HG03565 (cell line): ENCODE data around the gene PEX1.
"Not testable (repeated sequence)": the region's sequence is repeated elsewhere in the genome, so short reads cannot be mapped to it uniquely, and the experiment has no call there.

Experiments
- ATAC-seq: cut with Tn5 transposase; IDR thresholded peaks from one replicate; pipeline ENCODE4 v1.9.1; 2021; ENCODE audit warnings: mild to moderate bottlenecking, moderate library complexity; ENCODE audit not compliant: unreplicated experiment

The PEX1 gene

DNA sequence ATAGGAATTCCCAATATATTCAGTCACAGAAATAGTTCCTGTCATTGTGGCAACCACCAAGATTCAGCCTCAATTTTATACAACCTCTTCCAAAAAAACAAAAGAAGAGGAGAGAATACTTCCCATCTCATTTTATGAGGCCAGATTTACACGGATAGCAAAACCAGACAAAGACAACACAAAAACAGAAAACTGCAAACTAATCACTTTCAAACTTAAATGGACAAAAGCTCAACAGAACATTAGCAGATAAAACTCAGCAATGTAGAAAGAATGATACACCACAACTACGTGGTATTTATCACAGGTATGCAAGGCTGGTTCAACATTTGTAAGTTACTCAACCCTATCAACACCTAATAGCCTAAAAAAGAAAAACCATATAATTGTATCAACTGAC lies 22.0 kb downstream of the PEX1 start:
- ATAC-seq, result no peak

DNA sequence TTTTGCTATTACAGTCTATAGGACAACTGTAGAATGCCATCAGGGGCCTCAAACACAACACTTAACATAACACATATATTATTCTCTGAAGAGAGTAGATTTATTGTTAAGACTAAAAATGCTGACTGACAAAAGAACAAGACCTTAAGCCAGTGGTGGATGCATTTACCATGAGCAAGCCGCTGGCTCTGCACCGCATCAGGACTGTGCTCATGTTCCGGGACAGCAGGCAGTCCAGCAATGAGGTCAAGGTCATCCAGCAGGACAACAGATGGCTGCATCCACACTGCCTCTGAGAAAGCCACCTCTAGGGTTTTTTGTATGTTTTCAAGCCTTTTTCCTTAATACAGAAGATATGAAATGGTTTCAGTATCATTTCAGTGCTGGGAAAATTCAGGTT lies 23.8 kb downstream of the PEX1 start:
- no peak for ATAC-seq

DNA sequence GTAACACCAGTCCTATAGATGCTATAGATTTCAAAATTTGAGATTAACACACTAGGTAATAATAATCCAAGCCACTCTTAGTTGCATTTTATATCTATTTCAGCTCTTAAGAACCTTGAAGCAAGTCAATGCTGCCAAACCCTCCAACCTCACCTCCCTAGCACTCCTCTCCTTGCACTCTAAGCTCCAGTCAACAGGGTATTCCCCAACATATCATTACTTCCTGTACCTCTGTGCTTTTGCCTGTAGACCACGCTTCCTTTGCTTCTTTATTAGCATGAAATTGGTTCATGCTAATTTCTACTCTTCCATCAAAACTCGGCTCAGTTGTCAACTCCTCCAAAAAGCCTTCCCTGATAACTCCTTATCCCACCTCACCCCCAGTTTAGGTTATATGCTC lies 24.6 kb downstream of the PEX1 start:
- no peak for ATAC-seq

DNA sequence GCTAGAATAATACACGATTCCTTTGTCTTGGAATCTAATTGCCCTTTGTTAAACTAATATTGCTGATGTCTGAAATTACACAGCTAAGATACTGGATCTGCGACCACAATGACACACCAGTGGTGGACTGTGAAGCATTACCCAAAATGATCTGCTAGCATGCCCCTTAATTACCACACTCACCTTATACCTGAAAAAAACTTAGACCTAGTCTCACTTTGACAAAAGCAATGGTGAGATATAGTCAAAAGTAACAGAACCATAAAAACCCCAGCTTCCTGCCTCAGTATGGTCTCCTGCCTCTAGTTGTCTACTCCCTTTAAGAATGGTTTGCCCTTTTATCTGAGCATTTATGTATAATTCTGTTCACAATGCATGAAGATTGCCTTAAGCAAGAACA lies 29.8 kb downstream of the PEX1 start:
- no peak for ATAC-seq

DNA sequence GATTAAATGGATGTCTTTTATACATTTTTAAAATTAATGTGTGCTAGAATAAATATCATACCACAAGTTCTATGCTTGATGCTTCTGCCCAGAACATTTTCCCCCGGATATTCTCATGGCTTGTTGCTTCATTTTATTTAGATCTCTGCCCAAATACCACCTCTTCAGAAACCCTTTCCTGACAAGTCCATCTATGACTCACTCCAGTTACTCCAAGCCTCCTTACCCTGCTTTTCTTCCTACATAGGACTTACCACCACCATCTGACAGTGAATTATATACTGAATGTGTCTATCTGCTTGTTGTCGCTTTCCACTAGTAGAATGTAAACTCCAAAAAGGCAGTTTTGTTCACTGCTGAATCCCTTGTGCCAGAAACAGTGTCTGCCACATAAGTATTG lies 31.4 kb downstream of the PEX1 start:
- ATAC-seq, result no peak

DNA sequence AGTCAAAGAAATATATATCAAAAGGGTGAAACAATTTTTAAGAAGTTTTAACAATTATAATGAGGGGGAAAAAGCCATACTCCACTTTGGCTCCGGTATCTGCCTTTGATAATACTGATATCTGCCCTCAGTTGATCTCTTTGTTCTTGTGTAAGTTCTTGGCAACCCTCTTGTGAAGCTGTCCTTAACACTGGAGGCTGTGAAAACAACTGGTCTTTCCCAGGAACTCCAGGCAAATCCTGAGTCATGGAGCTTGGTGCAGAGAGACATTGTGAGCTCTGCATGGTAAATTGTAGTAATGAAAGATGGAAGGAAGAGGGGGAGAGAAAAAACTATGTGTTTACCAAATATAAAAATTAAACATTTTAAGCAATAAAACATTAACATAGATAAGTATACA lies 38.7 kb downstream of the PEX1 start:
- ATAC-seq, result no peak

DNA sequence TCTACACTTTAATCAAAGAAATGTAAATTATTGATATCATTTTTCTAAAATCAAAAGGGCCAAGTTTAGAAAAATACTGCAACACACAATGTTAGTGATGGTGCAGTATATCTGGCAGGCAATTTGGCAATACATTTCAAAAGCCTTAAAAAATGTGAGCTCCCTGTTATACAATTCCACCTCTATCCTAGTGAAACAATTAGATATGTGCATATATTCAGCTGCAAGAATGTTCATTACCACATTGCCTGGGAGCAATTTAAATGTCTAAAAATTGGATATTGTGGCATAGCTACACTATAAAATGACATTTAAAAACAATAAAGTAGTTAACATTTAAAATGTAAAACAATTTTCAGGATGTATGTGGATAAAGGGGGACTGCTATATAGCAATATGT lies 40.5 kb downstream of the PEX1 start:
- ATAC-seq, result no peak

DNA sequence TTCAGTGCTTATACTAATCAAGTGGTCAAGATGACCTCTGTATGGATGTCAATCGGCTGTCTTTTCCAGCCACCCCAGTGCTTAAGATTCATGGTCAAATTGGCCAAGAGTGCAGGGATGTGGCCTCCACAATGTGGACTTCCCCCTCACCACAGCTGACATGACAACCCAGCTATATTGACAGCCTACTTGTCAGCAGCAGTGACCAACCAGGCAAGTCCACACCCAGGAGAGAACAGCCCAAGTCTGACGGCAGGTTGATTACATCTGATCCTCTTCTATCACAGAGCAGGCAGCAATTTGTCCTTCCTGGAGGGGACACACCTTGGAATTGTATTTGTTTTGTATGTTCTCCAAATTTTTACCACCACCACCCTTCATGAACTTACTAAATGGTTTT lies 42.3 kb downstream of the PEX1 start:
- no peak for ATAC-seq

DNA sequence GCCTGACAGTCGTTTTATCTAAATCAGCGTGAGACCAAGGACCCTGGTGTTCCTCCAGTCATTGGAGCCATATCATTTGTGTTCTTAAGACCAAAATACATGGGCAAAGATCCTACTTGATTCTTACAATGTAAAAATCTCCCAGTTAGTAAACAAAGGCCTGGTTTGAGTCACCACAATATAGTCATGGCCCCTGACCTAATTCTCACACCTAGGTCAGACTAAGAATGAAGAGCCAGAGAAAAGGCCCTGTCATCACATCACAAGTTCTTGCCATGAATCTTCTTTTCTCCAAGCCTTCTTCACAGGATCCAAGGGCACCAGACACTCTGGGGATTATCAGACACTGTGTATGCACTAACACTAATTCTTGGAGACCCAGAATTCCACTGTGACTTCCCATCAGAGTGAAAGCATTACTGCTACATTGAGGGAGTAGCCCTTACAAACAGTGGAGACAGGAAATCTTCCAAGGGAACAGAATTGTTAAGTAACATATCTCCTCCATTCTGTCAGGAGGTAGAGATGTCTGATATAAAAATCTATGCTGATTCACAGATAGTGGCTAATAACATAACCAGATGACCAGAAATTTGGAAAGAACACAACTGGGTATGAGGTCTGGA lies 42.9 kb downstream of the PEX1 start:
- no peak for ATAC-seq

DNA sequence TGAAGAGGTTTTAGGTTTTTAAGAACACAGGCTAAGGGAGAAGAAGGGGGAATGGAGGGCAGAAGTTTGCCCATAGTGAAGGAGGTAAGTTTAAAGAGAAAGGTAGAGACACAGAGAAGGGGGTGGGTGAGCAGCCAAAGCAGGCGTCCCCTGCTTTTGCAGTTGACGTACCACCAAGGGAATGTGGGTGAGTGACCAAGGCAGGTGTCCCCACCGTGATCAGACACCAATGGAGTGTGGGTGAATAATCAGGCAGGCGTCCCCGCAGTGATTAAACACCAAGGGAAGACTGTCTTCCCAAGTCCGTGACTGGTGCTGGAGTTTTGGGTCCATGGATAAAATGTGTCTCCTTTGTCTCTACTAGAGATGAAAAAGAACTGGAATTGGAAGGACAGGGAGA lies 44.1 kb downstream of the PEX1 start:
- ATAC-seq, result not testable (repeated sequence)

DNA sequence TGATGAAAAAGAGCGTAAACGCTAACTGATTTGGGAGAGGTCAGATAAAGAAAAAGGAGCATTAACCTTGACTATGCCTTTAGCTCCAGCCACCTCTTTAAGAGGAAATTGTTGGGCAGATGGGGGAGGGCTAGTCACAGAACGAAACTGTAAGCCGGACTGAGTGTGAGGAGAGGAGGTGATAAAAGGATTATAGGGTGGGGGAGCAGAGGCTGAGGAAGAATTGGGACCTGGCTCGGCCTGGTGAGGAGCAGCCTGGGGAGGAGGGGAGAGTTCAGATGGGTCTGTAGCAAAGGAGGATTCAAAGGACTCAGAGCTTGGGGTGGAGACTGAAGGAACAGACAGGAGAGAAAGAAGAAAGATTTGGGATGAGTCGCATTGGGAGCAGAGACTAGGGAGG lies 44.7 kb downstream of the PEX1 start:
- not testable (repeated sequence) for ATAC-seq

DNA sequence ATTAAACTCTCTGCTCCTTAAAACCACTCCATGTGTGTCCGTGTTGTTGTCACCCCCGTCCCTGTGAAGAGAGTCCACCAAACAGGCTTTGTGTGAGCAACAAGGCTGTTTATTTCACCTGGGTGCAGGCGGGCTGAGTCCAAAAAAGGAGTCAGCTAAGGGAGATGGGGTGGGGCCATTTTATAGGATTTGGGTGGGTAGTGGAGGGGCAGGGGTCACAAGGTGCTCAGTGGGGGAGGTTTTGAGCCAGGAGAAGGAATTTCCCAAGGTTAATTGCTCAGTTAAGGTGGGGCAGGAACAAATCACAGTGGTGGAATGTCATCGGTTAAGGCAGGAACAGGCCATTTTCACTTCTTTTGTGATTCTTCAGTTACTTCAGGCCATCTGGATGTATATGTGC lies 49.2 kb downstream of the PEX1 start:
- not testable (repeated sequence) for ATAC-seq

DNA sequence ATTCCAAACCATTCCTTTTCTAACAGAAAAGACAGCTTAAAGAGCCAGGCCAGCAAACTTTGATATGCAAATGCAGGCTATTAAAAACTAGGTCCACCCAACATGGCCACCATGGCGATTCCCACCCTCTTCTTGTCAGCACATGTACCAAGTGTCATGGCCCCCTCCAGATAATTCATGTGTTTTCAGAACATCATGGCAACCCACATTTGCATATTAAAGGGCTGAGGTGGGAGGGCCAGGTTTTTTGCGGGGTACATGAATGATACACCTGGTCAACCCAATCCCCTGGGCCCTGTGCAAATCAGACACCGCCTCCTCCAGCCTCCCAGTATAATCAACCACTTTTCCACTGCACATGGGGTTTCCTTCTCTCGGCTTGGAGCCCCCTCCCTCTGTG lies 49.6 kb downstream of the PEX1 start:
- ATAC-seq, result no peak

DNA sequence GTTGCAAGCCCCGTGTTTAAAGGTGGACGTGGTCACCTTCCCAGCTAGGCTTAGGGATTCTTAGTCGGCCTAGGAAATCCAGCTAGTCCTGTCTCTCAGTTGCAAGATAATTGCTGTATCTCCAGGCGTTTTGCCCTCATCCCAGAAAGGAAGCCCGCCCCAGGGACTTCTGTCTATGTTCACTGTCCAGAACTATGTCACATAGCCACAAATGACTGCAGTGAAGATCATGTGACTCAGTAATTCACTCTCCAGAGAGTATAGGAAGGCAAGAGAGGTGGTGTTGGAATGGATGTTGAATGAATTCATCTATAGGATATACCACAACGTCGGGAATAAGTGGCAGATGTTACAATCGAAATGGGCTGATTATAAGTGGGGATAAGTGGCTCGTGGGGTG lies 50.2 kb downstream of the PEX1 start:
- no peak for ATAC-seq

DNA sequence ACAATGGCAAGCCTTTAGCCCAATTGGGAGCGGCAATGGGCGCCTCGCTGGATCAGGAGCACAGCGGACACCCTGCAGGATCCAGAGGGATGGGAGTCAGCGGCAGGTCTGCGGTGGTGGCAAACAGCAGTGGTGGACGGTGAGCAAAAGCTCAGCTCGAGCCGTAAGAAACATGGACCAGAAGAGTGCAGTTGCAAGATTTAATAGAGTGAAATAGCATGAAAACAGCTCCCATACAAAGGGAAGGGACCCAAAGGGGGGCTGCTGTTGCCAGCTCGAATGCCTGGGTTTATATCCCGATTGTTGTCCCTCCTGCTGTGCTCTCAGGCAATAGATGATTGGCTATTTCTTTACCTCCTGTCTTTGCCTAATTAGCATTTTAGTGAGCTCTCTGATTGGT lies 50.6 kb downstream of the PEX1 start, which contains the start of gene ERVW-1:
TSS of gene ERVW-1 (minus strand) at position 266 of the 400 bp plus-strand sequence. CDS start 7,565 bp downstream, outside the sequence.
- not testable (repeated sequence) for ATAC-seq

DNA sequence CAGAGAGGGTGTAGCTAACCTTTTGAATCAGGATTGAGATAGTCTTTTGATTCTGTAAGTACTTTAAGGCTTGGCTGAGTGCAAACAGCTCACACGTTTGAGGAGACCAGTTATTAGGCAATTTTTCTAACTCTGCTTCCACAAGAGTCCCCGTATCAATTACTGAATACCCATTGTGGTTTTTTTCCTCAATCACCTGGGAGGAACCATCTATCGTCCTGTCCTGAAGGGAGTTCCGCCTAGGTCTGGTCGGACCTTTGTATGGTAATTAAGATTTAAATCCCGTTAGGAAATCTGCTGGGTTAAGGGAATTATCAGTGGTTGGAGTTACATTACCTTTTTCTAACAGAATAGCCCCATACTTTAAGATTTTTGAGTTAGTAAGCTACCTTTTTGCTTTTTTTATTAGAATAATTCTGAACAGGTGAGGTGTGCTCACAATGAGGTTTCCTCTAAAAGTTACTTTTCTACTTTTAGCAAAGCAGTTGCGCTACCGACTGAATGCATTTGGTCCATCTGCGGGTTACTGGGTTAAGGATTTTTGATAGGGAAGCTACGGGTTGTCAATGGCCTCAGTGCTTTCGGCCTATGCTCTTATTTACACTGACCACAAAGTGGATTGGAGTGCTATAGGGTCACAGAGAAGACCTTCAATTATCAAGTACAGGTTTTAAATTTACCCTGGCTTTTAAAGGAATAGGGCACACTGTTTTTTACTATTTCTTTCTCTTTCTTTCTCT lies 52.3 kb downstream of the PEX1 start:
- not testable (repeated sequence) for ATAC-seq

DNA sequence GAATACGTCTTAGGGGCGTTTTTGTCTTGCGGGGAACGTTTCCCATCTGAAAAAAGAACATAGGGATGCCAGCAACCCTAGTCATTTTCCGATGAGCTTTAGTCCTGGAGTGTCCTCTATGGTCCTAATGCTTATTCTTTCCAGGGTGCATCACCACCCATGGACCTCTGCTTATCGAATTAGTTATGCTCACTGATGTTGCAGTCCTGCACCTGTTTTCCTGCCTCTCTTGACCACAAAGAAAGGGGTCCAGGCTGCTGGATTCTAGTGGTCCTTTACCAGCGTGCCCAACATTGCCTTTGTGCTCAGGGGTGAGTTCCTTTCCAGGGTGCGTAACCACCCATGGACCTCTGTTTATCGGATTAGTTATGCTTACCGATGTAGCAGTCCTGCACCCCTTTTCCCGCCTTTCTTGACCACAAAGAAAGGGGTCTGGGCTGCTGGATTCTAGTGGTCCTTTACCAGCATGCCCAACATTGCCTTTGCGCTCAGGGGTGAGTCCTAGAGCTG lies 53.0 kb downstream of the PEX1 start:
- ATAC-seq, result not testable (repeated sequence)

DNA sequence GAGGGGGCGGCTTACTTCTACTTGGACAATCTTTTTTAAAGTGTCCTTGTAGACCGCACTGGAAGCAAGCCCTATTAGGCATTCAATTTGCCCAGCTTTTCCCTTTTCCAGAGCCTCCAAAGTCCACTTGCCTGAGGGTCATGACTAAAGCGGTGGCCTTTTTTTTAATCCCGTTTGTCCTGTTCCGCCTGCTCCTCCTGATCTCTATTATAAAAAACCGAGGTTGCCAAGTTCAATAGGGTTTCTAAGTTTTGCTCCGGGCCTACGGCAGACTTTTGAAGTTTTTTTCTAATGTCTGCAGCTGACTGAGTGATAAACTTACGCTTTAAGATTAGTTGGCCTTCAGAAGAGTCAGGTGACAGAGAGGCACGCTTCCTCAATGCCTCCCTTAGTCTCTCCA lies 54.3 kb downstream of the PEX1 start:
- not testable (repeated sequence) for ATAC-seq

DNA sequence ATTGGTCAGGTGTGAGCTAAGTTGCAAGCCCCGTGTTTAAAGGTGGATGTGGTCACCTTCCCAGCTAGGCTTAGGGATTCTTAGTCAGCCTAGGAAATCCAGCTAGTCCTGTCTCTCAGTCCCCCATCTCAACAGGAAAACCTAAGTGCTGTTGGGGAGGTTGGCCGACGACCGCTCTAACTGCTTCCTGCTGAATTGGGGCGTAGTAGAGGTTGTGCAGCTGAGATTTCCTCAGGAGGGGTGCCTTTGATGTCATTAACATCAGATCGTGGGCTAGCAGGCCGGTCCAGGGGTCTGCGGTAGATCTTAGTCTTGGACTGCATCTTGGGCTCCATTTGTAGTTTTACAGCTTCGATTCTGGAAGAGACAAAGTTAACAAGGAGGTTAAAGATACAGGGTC lies 59.7 kb downstream of the PEX1 start:
- ATAC-seq, result not testable (repeated sequence)

DNA sequence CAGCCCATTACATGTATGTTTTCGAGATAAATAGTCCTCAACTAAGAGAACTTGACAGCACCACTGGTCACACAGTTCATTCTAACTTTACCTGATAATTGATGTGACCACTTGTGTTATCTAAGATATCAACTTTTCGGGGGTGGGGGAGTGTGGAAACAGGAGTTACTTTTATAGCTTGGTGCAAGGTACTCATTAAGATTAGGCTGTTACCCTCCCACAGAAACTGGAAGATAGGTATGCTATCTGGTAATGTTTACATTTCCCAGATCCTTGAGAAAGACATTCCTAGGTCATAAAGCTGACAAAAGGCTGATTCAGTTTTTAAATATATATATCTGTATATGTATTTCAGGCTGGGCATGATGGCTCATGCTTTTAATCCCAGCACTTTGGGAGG lies 61.6 kb downstream of the PEX1 start:
- ATAC-seq, result no peak

DNA sequence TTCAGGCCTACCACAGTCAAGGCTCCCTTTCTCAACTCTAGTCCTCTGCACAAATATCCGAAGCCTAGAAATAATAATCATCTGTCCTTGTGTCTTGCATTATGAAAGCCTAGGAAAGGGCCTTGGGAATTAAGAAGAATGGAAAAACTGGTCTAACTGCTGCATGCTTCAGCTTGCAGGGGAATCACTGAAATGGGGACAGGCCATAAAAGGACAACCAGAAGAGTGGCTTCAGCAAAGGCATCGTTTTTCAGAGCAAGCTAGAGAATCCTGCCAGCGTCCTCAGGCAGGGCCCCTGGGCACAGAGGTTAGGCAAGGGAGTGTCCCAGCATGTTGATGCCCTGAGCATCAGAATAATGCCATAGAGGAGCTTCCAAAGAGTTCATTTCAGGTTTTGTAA lies 63.8 kb downstream of the PEX1 start:
- no peak for ATAC-seq

DNA sequence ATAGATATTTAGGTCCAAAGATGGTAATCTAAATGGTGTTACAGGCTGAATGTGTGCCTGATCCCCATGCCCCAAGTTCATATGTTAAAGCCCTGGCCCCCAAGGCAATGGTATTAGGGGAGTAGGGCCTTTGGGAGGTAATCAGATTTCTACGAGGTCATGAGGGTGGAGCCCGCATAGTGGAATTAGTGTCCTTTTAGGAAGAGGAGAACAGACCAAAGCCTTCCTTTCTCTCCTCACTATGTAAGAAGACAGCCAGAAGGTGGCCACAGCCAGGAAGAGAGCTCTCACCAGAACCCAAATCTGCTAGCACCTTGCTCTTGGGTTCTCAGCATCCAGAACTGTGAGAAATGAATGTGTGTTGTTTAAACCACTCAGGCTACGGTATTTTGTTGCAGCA lies 65.8 kb downstream of the PEX1 start:
- ATAC-seq, result no peak
